Activated CD4-positive, alpha-beta T cell treated with anti-CD3 and anti-CD28 coated beads, Interleukin-2, amount 10 ng/mL, durations not matched to agents 24 days and 14 days (primary cell): ENCODE data around the gene GATC. TPM values are rescaled to one million over a fixed set of nuclear protein-coding genes. Genes with fewer than 3 reads are reported as not detected.
"Not testable (repeated sequence)": the region's sequence is repeated elsewhere in the genome, so short reads cannot be mapped to it uniquely, and the experiment has no call there.

Experiments used
- DNase-seq: peaks from one replicate; pipeline ENCODE4 v3.0.0; 2022
- H3K27ac Mint-ChIP-seq: one replicate; pipeline ENCODE4 v1.8.0; 2022; ENCODE audit warnings: mild to moderate bottlenecking, mixed read lengths
- H3K27me3 Mint-ChIP-seq: one replicate; pipeline ENCODE4 v1.8.0; 2022; ENCODE audit warnings: mixed read lengths
- H3K36me3 Mint-ChIP-seq: one replicate; pipeline ENCODE4 v1.8.0; 2022; ENCODE audit warnings: low read depth, mild to moderate bottlenecking, mixed read lengths
- H3K4me1 Mint-ChIP-seq: one replicate; pipeline ENCODE4 v1.8.0; 2021; ENCODE audit warnings: mixed read lengths
- H3K4me3 Mint-ChIP-seq: one replicate; pipeline ENCODE4 v1.8.0; 2022; ENCODE audit warnings: mild to moderate bottlenecking, moderate library complexity, mixed read lengths
- H3K9me3 Mint-ChIP-seq: one replicate; pipeline ENCODE4 v1.8.0; 2021; ENCODE audit warnings: mixed read lengths
- intact Hi-C: fragments of 100-400 bp; cut with micrococcal nuclease; formaldehyde crosslinking; loops from one replicate; pipeline ENCODE4 v1.15.1; 2023
- total RNA-seq: library from RNA; stranded (reverse); gene quantifications from 2 replicates; pipeline ENCODE4 v1.2.3, GENCODE V29; 2022

GATC gene
- total RNA-seq, 1 donor from 2014 or later: 41.0 TPM

GRCh38 chr12:120487552-120487951, 41.3 kb downstream of the GATC start:
- H3K4me1 Mint-ChIP-seq, intact Hi-C loops, H3K27me3 Mint-ChIP-seq, H3K4me3 Mint-ChIP-seq, H3K9me3 Mint-ChIP-seq, H3K36me3 Mint-ChIP-seq, H3K27ac Mint-ChIP-seq, DNase-seq: not testable (repeated sequence)

- Mint-ChIP-seq H3K9me3 (no peaks in the 10 kb centered on the region), H3K4me3 (no peak overlapping the region), H3K36me3 (peaks cover 2% of the 10 kb centered on the region), H3K4me1 (peaks cover 3% of the 10 kb centered on the region), H3K27ac (no peak overlapping the region), H3K27me3 (no peaks in the 10 kb centered on the region)
- DNase-seq: no peak
- intact Hi-C loops: no loop called here
Observed at GRCh38 chr12:120488057-120488640, 41.9 kb downstream of the GATC start.

GRCh38 chr12:120489018-120489417, 42.8 kb downstream of the GATC start:
- intact Hi-C loops: no loop called here
- Mint-ChIP-seq H3K4me3 (no peak overlapping the region), H3K36me3 (peaks cover 2% of the 10 kb centered on the region), H3K4me1 (peaks cover 3% of the 10 kb centered on the region), H3K9me3 (no peaks in the 10 kb centered on the region), H3K27ac (no peak overlapping the region), H3K27me3 (no peaks in the 10 kb centered on the region)
- DNase-seq: no peak

- peaks cover 10% of the 10 kb centered on the region for H3K4me1 Mint-ChIP-seq
- intact Hi-C loops: no loop called here
- H3K27me3 Mint-ChIP-seq: no peaks in the 10 kb centered on the region
- no peaks in the 10 kb centered on the region for H3K9me3 Mint-ChIP-seq
- H3K36me3 Mint-ChIP-seq: peaks cover 5% of the 10 kb centered on the region
- no peak overlapping the region for H3K4me3 Mint-ChIP-seq
- no peak for DNase-seq
- no peak overlapping the region for H3K27ac Mint-ChIP-seq
Observed at GRCh38 chr12:120490325-120490724, 44.1 kb downstream of the GATC start.

GRCh38 chr12:120490833-120491512, 44.7 kb downstream of the GATC start:
- peaks cover 11% of the 10 kb centered on the region for H3K4me1 Mint-ChIP-seq
- H3K9me3 Mint-ChIP-seq: no peaks in the 10 kb centered on the region
- no peaks in the 10 kb centered on the region for H3K27me3 Mint-ChIP-seq
- no peak overlapping the region for H3K27ac Mint-ChIP-seq
- peaks cover 7% of the 10 kb centered on the region for H3K36me3 Mint-ChIP-seq
- intact Hi-C loops: no loop called here
- DNase-seq: no peak
- H3K4me3 Mint-ChIP-seq: no peak overlapping the region

GRCh38 chr12:120495186-120495730, 49.0 kb downstream of the GATC start:
- Mint-ChIP-seq H3K36me3 (peaks cover 32% of the 10 kb centered on the region), H3K4me1 (peaks cover 26% of the 10 kb centered on the region), H3K27ac (peak overlapping the region; percentile 69), H3K4me3 (peak overlapping the region; percentile 94), H3K27me3 (no peaks in the 10 kb centered on the region), H3K9me3 (no peaks in the 10 kb centered on the region)
- no peak for DNase-seq
- intact Hi-C loops: no loop called here

- peak within 1 kb of the TSS; percentile 82 for H3K27ac Mint-ChIP-seq
- H3K4me3 Mint-ChIP-seq: peak within 1 kb of the TSS; percentile 94
- H3K9me3 Mint-ChIP-seq: no peaks in the 10 kb centered on the region
- intact Hi-C loops: loop anchor here (1.0 to 2.0 kb wide), 6 partner anchors 27 to 191 kb away; partner anchors contain the start of genes COX6A1, GATC, MLEC and POP5
- H3K27me3 Mint-ChIP-seq: no peaks in the 10 kb centered on the region
- peaks cover 38% of the 10 kb centered on the region for H3K36me3 Mint-ChIP-seq
- peak; percentile 100 for DNase-seq
- peaks cover 31% of the 10 kb centered on the region for H3K4me1 Mint-ChIP-seq
Observed at GRCh38 chr12:120495731-120496412, 49.6 kb downstream of the GATC start, which contains the start of gene DYNLL1. TSS of gene DYNLL1 (plus strand) at chr12:120496113. CDS start at chr12:120496422, 309 bp downstream.

- Mint-ChIP-seq H3K4me3 (peak overlapping the region; percentile 94), H3K27me3 (no peaks in the 10 kb centered on the region), H3K27ac (peak overlapping the region; percentile 82), H3K36me3 (peaks cover 40% of the 10 kb centered on the region), H3K4me1 (peaks cover 31% of the 10 kb centered on the region), H3K9me3 (no peaks in the 10 kb centered on the region)
- peak; percentile 82 for DNase-seq
- intact Hi-C loops: loop anchor here (1.0 to 2.0 kb wide), 6 partner anchors 27 to 191 kb away; partner anchors contain the start of genes COX6A1, GATC, MLEC and POP5
Observed at GRCh38 chr12:120496413-120497340, 50.4 kb downstream of the GATC start.

- intact Hi-C loops: loop anchor here (2.0 kb wide), 4 partner anchors 37 to 83 kb away; partner anchors contain the start of genes COX6A1, GATC, POP5 and RNF10
- Mint-ChIP-seq H3K27me3 (no peaks in the 10 kb centered on the region), H3K36me3 (peaks cover 45% of the 10 kb centered on the region), H3K4me3 (peak overlapping the region; percentile 94), H3K27ac (peak overlapping the region; percentile 16), H3K9me3 (no peaks in the 10 kb centered on the region), H3K4me1 (peaks cover 31% of the 10 kb centered on the region)
- DNase-seq: no peak
Observed at GRCh38 chr12:120497524-120498150, 51.4 kb downstream of the GATC start.

GRCh38 chr12:120498870-120499515, 52.7 kb downstream of the GATC start:
- H3K4me1 Mint-ChIP-seq: peaks cover 31% of the 10 kb centered on the region
- H3K27me3 Mint-ChIP-seq: no peaks in the 10 kb centered on the region
- intact Hi-C loops: no loop called here
- H3K27ac Mint-ChIP-seq: no peak overlapping the region
- no peaks in the 10 kb centered on the region for H3K9me3 Mint-ChIP-seq
- no peak overlapping the region for H3K4me3 Mint-ChIP-seq
- DNase-seq: no peak
- peaks cover 57% of the 10 kb centered on the region for H3K36me3 Mint-ChIP-seq

GRCh38 chr12:120500581-120500980, 54.3 kb downstream of the GATC start:
- H3K27me3 Mint-ChIP-seq: no peaks in the 10 kb centered on the region
- peaks cover 23% of the 10 kb centered on the region for H3K4me1 Mint-ChIP-seq
- H3K27ac Mint-ChIP-seq: no peak overlapping the region
- DNase-seq: no peak
- H3K36me3 Mint-ChIP-seq: peaks cover 58% of the 10 kb centered on the region
- H3K4me3 Mint-ChIP-seq: no peak overlapping the region
- intact Hi-C loops: no loop called here
- H3K9me3 Mint-ChIP-seq: no peaks in the 10 kb centered on the region

GRCh38 chr12:120504587-120504986, 58.3 kb downstream of the GATC start:
- peaks cover 5% of the 10 kb centered on the region for H3K4me1 Mint-ChIP-seq
- no peak overlapping the region for H3K27ac Mint-ChIP-seq
- H3K9me3 Mint-ChIP-seq: no peaks in the 10 kb centered on the region
- intact Hi-C loops: no loop called here
- peaks cover 44% of the 10 kb centered on the region for H3K36me3 Mint-ChIP-seq
- DNase-seq: no peak
- no peaks in the 10 kb centered on the region for H3K27me3 Mint-ChIP-seq
- H3K4me3 Mint-ChIP-seq: no peak overlapping the region
